Anterior cingulate cortex (tissue), 58 donors: Measurements from ENCODE around the gene SPTB.
A peak's percentile ranks its signal among the peaks of the same experiment; 100 is the strongest.

Source experiments
- DNase-seq, 58 donors: peaks; one replicate each; lab custom pipeline; 2025; lab: John Stamatoyannopoulos, UW

The SPTB gene

DNA sequence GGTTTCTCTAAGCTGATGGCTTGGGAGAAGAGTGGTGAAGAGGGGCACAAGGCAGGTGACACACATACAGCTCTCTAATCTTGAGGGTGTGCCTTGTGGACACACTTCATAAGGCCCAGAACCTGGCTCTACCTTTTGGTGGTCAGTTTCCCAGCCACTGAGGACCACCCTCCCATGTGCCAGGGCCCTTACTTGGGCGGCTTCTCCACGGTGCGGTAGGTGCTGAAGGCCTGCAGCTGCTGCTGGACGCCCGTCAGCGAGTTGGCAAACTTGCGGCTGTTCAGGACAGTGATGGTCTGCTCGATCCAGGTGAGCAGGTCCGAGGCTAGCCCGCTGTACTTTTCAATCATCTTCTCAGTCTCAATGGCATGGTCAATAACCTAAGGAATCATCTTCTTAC, 80.2 kb downstream of the SPTB start:
- no peak for DNase-seq

DNA sequence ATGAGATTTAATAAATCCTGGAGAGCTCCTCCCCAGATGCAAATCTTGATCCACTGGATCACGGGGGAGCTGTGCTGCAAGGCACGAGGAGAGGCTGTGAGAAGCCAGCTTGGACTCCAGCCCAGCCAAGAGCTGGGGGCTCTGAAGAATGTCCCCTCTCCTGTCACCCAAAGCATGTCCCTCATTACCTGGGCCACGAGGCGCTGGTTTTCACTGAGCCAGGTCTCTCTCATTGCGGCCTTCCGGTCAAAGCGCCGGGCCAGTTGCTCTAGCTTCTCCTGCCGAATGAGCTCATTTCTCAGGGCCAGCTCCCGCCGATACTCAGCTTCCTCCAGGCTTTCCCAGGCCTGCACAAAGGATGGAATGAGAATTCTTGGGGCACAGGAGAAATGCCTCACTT, 83.3 kb downstream of the SPTB start:
- no peak for DNase-seq

DNA sequence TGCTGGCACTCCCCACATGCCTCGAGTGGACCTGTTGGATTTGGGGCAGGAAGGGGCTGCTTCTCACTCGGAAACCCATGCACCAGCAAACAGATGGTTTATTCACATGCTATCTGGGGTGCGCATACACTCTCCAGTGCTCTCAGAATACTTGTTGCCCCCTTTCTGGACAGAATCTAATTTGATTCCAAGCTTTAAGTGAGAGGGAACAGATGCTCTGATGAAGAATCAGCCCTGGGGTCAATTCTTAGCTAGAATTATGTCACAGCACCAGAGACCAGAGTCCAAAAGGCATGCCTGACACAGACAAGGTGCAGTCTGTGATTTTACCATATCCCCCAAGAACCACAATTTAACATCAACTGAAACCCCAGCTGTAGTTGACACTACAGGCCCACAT, 83.8 kb downstream of the SPTB start:
- DNase-seq, result no peak

DNA sequence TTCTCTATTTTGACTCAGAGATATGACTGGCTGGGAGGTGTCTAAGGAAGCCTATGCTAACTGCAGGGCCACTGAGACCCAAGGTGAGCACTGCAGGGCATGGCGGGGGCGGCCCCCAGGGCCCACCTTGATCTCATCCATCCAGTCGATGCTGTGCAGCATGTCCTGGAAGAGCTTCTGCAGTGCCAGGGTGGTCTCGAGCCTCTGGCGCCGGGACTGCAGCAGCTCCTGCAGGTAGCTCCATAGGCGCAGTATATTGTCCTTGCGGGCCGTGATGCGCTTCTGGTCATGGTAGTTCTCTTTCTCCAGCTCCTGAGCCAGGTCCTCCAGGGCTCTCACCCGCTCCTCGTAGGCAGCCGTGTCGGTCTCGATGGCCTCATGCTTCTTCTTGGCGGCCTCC, 84.5 kb downstream of the SPTB start:
- DNase-seq, result no peak

DNA sequence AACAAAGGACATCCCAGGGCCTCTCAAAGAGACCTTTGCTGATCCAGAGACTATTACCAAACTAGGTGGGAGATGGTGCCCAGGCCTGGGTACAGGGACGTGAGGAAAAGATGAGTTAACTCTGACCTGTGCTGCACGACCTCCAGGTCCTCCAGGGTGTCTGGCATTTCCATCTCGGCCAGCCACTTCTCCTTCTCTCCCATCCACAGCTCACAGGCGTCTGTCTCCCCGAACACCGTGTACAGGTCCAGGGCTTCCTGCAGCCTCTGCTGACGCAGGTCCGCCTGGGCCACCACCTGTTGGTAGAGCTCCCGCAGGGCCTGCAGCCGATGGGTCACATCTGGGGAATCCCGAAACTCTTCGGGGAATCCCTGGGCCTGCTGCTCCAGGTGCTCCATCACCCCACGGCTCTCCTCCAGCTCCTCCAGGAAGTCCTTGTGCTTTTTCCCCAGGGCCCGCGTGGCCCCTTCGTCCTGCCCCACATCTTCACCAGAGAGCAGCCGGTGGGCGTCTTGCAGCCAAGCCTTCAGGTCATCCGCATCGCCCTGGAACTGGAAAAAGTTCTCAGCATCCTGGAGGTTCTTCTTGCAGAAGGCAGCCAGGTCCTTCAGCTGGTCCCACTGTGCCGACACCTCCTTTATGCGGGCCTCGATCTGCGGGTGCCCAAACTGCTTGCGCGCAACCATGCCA, 86.7 kb downstream of the SPTB start:
- no peak for DNase-seq

DNA sequence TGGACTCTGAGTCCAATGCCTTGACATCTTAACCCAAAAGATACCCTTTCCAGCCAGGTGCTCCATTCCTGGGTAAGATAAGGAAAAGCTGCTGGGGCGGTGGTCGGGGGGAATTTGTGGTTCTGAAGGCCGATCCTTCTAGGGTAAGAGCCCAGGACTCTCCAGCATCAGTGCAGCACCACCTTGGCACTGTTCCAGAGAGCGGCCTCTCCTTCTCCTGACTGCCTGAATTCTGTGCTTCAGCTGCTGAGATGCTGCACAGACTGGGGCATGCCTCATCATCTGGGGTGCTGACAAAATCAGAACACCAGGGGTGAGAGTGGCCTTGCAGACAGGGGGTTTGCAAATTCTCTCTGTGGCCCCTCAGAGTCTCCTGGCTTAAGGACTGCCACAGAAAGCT, 87.5 kb downstream of the SPTB start:
- peak in 1 of 58 donors; percentile 16 for DNase-seq

DNA sequence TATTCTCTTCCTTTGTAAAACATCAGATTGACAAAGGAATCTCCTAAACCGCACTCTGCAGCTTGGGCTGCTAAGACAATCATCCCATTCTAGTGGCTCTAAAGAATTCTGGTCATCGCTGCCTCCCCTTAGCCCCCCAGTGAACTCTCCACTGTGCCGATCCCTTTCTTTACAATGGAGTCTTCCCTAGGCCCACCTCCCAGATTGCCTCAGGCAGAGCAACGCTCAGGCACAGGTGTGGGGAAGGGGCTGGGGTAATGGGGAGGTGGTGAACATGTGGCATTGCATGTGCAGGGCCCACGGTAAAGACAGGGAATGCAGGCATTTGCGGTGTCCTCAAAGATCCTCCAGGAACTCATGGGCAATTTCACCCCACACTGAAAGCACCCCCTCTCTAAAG, 89.2 kb downstream of the SPTB start:
- DNase-seq, result no peak

DNA sequence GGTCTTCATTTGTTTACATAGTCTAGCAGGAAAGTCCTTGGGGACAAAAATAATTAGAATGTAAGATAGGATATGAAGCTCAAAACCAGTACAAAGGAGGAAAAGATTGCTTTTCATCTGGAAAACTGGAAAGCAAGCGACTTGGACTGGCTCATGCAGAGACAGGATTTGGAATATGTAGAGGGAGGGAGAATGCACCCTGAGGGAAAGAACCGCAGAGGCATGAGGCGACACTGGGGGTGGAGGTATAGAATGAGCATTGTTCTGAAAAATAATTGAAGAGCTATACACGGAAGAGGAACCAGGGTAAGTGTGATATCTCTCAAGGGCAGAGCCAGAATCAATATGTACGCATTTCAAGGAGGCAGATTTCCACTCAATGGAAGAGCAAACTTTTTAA, 90.0 kb downstream of the SPTB start:
- DNase-seq, result no peak

DNA sequence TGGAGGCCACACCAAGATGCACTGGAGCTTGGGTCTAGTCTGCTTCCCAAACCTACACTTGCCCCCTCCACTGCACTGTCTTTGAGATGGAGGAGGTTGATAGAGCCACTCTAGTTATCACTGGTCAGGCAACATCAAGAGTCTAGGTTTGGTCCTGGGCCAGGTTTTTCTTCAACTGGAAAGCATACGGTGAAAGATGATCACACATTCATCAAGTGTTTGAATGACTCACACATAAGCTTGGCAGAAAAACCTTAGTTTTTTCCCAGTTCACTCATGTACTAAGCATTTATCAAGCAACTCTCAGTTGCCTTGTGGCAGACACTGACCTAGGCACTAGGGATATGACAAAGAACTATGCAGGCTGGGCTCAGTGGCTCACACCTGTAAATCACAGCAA, 91.0 kb downstream of the SPTB start:
- DNase-seq, result peak in 4 of 58 donors; percentile 4 to 20 (median 12)

DNA sequence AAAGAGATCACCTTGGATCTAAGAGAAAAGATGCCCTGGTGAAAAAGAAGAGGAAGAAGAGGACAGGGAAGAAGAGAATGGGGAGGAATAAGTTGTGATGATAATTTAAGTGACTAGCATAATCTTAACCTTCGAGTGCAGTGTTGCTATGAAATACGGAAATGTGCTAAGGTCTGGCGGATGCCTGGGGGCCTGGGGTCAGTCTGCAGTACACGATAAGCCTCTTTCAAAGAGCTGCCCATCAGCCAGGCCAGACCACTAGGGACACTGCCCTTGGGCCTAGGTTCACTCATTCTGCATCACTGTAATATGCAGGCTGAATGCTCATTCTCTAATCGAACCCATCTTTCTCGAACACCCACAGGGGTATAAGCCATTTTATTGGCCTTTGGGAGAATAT, 92.1 kb downstream of the SPTB start:
- DNase-seq, result no peak

DNA sequence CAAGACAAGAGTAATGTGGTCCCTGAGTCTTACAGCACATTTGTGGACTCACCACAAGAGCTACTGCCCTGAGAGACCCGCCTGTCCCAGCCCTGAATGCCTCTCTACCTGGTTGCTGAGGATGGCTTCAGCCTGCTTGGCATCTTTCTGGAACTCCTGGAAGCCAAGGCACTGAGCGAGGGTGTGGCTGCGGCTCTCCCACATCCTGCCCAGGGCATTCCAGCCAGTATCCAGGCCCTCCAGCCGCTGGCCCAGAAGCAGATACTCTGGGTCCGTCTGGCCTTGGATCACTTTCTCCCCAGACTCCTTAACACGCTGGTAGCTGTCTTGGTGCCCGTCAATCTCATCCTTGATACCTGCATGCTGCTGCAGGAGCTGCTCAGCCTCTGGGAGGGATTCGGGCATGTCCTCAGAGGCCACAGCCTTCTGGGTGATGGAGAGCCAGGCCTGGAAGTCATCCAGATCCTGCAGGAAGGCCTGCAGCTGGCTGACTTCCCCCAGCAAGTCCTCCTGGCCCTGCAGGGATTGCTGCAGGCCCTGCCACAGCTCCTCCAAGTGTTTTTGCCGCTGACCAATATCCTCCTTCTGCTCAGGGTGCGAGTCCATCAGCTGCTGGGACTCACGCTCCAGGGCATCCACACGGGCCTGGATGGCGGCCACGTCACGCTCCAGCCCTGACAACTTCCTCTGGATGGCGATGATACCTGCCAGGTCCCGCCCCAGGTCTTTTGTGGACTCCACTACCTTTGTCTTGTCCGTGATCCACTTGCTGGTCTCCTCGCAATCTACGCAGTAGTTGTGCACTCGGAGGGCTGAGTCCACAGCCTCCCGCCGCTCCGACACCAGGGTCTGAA, 93.2 kb downstream of the SPTB start:
- DNase-seq, result no peak

DNA sequence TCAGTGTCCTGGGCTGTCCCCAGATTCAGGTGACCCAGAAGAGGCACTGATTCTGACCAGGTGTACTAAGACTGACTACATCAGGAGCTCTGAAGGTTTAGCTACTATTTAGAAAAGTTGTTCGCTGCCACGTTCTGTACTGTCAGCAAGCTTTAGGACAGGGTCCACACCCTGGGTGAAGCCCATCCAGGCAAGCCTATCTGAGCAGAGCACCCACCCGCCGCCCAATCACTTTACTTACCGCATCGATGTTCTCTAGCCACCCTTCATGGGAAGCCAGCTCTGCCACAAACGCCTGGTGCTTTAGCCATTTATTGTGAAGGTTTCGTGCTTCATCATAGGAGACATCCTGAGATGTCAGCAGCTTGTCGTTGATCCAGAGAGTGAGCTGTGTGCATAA, 95.7 kb downstream of the SPTB start:
- DNase-seq, result no peak

DNA sequence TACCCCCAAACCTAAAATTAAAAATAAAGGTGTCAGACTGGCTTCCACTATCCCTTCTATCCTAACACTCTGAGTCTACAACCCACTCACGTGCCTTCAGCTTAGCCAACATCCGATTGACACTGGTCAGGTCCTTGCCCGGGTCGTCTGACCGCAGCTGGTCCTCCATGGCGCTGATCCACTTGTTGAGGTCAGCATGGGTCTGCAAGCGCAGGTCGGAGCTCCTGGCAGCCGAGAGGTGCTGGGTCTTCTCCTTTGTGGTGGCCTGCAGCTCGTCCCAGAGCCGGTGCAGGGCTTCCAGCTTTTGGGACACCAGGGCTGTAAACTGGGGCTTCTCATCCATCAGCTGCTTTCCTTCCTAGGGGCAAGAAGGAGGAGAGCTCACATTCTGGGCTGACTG, 97.5 kb downstream of the SPTB start:
- no peak for DNase-seq

DNA sequence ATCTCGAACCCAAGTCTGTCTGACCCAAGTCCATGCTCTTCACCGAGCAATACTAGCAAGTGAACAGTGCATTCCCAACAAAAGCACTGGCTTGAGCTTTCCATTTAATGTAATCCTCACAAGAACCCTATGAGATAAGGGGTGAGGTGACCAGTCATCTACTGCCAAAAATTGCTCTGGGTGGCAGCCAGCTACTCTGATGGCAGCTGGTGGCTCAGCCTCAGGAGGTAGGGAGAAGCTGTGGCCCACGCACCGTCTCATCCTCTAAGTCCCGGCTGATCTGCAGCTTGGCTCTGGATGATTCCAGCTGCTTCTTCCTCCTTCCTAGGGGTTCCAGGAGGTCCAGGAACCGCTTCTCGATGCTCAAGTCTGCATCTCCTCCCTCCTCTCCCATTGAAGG, 100.2 kb downstream of the SPTB start:
- no peak for DNase-seq

DNA sequence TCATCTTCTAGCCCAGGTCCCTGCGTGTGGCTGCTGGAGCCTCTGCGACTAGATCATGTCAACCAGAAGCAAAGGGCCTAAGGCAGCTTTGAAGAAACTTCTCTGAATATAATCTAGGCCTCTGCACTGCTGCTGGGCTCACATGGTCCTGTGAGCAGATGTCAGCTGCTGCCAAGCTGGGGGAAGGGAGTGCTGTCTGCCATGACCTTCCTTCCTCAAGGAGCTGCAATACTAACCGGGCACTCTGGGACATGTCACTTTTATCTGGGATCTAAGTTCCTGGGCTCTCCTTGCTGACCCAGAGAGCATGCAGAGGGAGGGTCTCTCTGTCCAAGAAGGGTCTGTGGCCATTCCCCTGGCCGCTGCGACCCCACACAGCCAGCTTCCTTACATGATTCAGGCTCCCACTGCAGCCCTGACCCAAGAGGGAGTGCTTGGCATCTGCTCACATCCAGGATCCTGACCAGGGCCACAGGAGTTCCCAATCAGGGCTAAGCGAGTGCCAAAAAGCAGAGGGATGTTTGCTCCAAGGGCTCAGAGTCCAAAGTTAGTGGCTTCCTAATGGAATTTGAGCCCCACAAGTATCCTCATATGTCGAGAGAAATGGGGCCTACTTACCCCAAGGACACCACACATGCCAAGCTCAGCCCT, 101.5 kb downstream of the SPTB start:
- no peak for DNase-seq

DNA sequence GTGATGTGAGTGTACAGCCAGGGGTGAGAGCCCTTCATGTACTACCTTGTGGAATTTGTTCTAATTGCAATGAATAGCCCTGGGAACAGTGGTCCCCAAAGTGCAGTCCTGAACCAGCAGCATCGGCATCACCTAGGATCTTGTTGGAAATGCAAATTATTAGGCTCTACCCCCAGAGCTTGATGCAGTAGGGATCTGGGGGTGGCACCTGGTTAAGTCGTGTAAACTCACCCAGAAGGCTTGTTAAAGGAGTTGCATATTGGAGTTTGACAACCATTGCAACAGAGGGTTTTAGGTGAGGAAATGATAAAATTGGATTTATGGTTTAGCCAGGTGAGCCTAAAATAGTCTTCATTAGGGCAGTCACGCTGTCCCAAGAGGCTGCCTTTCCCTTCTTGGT, 102.2 kb downstream of the SPTB start:
- no peak for DNase-seq

DNA sequence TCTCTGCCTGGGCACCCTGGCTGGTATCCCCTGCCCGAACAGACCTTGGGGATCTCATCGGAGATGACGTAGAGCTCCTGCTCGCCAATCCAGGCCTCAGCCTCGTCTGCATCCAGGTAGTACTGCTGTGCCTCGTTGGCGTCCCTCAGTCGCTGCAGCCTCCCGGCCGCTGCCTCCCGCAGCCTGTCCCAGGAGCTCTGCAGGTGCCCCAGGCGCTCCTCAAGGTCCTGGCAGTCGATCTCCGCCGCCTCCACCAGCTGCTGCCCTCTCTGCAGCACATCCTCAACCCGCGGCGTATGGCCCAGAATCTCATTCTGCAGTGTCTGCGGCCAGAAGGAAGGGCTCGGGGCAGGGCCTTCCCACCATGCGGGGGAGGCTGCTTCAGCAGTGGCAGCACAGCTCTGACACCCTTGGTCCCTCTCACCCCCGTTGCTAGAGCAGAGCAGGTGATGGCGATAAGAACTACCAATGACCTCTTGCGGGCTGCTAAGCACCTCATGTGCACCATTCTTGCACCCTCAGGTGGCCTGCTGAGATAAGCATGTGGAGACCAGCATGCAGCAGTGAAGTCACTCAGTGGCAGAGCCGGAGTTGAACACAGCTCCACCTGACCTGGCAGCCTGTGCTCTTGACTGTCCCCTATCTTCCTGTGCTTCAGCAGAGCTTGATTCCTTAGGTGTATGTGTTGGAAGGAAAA, 104.5 kb downstream of the SPTB start:
- no peak for DNase-seq

DNA sequence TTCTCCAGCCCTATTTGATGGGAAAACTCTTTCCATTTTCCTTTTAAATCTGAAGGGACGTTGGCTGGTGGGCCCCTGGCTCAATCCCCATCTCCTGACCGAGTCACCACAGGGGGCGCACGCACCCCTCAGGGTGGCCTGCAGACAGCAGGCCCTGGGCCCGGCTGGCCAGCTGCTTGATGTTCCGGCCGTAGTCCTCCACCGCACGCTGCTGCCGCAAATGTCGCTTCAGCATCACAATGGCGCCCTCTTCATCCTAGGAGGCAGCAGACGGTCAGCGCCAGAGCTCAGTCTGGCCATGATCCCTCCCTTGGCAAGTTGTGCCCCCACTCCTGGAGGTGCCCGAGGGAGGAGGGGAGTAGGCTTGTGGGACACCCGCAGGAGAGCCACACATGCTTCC, 105.4 kb downstream of the SPTB start:
- no peak for DNase-seq

DNA sequence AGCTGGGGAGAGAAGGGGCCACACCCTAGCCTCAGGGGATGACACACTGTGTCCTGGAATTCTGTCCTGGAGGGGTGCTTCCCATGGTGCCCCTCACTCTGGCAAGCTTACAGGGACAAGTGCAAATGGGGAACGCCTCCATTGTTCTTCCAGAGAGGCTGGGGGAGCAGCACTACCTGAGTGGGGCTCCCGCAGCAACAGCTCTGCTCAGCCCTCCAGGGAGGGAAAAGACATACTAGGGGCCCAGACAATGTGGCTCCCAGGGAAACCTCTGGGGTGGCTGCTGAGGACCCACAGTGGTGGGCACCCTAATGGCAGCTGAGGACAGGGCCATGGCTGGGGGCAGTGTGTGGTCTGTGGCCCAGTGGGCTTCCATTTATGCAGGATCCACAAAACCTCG, 106.1 kb downstream of the SPTB start:
- no peak for DNase-seq

DNA sequence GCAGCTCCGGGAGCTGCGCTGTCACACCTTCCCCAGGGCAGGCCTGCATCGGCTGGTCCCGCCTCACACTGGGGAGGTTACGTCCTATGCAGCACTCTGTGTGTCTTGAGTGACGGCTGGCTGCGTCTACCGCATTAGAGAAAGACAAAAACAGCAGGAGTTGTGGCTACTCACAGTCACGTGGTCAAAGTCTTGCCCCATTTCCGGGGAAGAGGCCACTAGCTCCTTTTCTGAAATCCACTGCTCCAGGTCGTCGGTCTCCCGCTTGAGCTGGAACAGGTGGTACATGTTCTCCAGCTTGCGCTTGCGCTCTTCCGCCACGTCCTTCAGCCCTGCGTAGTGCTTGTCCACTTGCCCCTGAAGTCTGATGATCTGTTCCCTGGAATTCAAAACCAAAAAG, 106.7 kb downstream of the SPTB start:
- DNase-seq, result no peak

DNA sequence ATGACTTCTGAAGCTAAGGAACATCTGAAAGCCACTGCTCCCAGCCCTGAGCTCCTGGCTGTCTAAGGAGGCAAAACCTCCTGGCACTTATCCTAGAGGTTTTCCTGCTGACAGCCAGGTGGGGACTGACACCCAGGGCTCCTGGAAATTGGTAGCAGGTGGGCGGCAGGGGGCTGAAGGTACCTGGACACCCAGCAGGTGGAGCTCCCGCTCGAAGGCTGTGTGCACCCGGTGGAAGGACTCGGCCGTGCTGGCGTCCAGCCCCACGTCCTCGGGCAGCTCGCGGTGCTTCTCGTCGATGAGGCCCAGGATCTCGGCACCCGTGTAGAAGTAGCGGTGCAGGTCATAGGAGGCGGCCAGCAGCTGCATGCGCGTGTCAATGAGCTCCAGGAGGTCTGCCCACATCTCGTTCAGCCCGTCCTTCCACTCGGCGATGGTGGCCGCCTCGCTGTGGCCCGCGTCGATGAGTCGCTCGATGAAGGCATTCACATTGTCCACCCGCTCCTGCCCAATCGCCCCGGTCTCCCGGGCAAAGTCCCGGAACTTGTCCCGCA, 107.2 kb downstream of the SPTB start:
- DNase-seq, result no peak
